Lower lobe of right lung (tissue), 2 donors: ENCODE data around the gene TMEM269. TPM values are rescaled to one million over a fixed set of nuclear protein-coding genes. Genes with fewer than 3 reads are reported as not detected.

Experiments
- ATAC-seq, 2 donors: fragments of 200-7000 bp; cut with Tn5 transposase; one replicate each; pipeline ENCODE4 v1.9.1; 2020 to 2022; ENCODE audit warnings: mild to moderate bottlenecking in 2 of 2, moderate library complexity in 2 of 2
- DNase-seq: peaks from one replicate; pipeline ENCODE4 v3.0.0-alpha.2; 2020
- H3K27ac ChIP-seq: fragments of 200-600 bp; one replicate; pipeline ENCODE4 v1.8.0; 2022
- H3K27me3 ChIP-seq: fragments of 200-600 bp; one replicate; pipeline ENCODE4 v1.8.0; 2022; ENCODE audit warnings: low read depth
- H3K36me3 ChIP-seq: fragments of 200-600 bp; one replicate; pipeline ENCODE4 v1.8.0; 2022; ENCODE audit warnings: mild to moderate bottlenecking
- H3K4me1 ChIP-seq: fragments of 200-600 bp; one replicate; pipeline ENCODE4 v1.8.0; 2022
- H3K4me3 ChIP-seq: fragments of 200-600 bp; one replicate; pipeline ENCODE4 v1.8.0; 2022; ENCODE audit warnings: mild to moderate bottlenecking
- H3K9me3 ChIP-seq: fragments of 200-600 bp; one replicate; pipeline ENCODE4 v1.8.0; 2022
- CTCF ChIP-seq: fragments of 200-600 bp; IDR thresholded peaks from one replicate; pipeline ENCODE4 v1.8.0; 2022; ENCODE audit warnings: antibody characterized with exemption, mild to moderate bottlenecking
- intact Hi-C: fragments of 100-400 bp; cut with DNase I; formaldehyde crosslinking; loops from one replicate; pipeline ENCODE4 v1.11.0; 2022
- total RNA-seq: library from RNA; stranded (reverse); fragmentation: NEBNext Ultra II Directional; extraction: Animal tissue kit (Norgen Biotek cat#: 25700); gene quantifications from one replicate; pipeline ENCODE4 v1.2.1, GENCODE V29; 2021
- donor health status: DM: no; HTN: yes; CAD: no; lungs with severe emphysema.

The TMEM269 gene
- total RNA-seq, 1 donor from 2014 or later: not detected

- Histone ChIP-seq H3K36me3 (peaks cover 32% of the 10 kb centered on the region), H3K4me3 (peak overlapping the region; percentile 98), H3K27me3 (no peaks in the 10 kb centered on the region), H3K27ac (peak overlapping the region; percentile 85), H3K4me1 (peaks cover 22% of the 10 kb centered on the region), H3K9me3 (no peaks in the 10 kb centered on the region)
- DNase-seq (no peak), ATAC-seq (no peak)
- intact Hi-C loops: no loop called here
- TF ChIP-seq CTCF: no peak
Observed at GRCh38 chr1:42847111-42847595, 62.4 kb downstream of the TMEM269 start.

GRCh38 chr1:42847721-42848460, 63.1 kb downstream of the TMEM269 start:
- ATAC-seq (no peak), DNase-seq (no peak)
- Histone ChIP-seq H3K4me3 (peak overlapping the region; percentile 98), H3K27ac (no peak overlapping the region), H3K27me3 (no peaks in the 10 kb centered on the region), H3K36me3 (peaks cover 30% of the 10 kb centered on the region), H3K9me3 (no peaks in the 10 kb centered on the region), H3K4me1 (peaks cover 22% of the 10 kb centered on the region)
- no peak for TF ChIP-seq CTCF
- intact Hi-C loops: no loop called here

GRCh38 chr1:42848823-42849537, 64.2 kb downstream of the TMEM269 start:
- Histone ChIP-seq H3K27ac (no peak overlapping the region), H3K4me1 (peaks cover 22% of the 10 kb centered on the region), H3K27me3 (no peaks in the 10 kb centered on the region), H3K9me3 (no peaks in the 10 kb centered on the region), H3K4me3 (no peak overlapping the region), H3K36me3 (peaks cover 26% of the 10 kb centered on the region)
- ATAC-seq (no peak), DNase-seq (no peak)
- intact Hi-C loops: no loop called here
- TF ChIP-seq CTCF: no peak

GRCh38 chr1:42849944-42850343, 65.2 kb downstream of the TMEM269 start:
- Histone ChIP-seq H3K36me3 (peaks cover 26% of the 10 kb centered on the region), H3K9me3 (no peaks in the 10 kb centered on the region), H3K27me3 (no peaks in the 10 kb centered on the region), H3K4me1 (peaks cover 20% of the 10 kb centered on the region), H3K27ac (no peak overlapping the region), H3K4me3 (no peak overlapping the region)
- DNase-seq: no peak
- no peak for TF ChIP-seq CTCF
- no peak for ATAC-seq
- intact Hi-C loops: no loop called here

Other genes with a start within 250 kb of the TMEM269 start
- 25.1 TPM for gene PPIH, start 126.6 kb upstream of the TMEM269 start, total RNA-seq
- gene YBX1, start 102.6 kb upstream of the TMEM269 start, total RNA-seq: 552 TPM
- not detected for gene CLDN19, start 44.8 kb upstream of the TMEM269 start, total RNA-seq
- gene P3H1, start 18.0 kb upstream of the TMEM269 start, total RNA-seq: 24.4 TPM
- gene C1orf50, start 17.7 kb upstream of the TMEM269 start, total RNA-seq: 5.6 TPM
- gene ERMAP, start 32.1 kb downstream of the TMEM269 start, total RNA-seq: 15.2 TPM
- gene SVBP, start 32.4 kb downstream of the TMEM269 start, total RNA-seq: 20.8 TPM
- 11.9 TPM for gene ZNF691, start 61.6 kb downstream of the TMEM269 start, total RNA-seq
- 10.6 TPM for gene SLC2A1, start 173.9 kb downstream of the TMEM269 start, total RNA-seq